ENCODE results near the gene MLNR. TPM values are rescaled to one million over a fixed set of nuclear protein-coding genes. Genes with fewer than 3 reads are reported as not detected.

MLNR gene
- total and polyA plus RNA-seq, 9 of the 15 experiments (the other 6 are each of a cell fraction or from before 2014, with no cell fraction given), result not detected

GRCh38 chr13:49265822-49266221 is 45.7 kb downstream of the MLNR start:
- DNase-seq (ENCODE audit: extremely low read depth in 1 of 4, low spot score in 3 of 4) (no peak), ATAC-seq (no peak), FAIRE-seq (no peak)
- Histone ChIP-seq H3K27ac (ENCODE audit: extremely low read depth, low read depth, low read length) (no peak overlapping the region), H3K36me3 (ENCODE audit: control insufficient read depth, insufficient read depth, low read length) (peaks cover 1% of the 10 kb centered on the region; the same call in 2 of the 3 replicates), H3K27me3 (ENCODE audit: control insufficient read depth in 2 of 2, insufficient read depth in 2 of 2, low read length in 2 of 2) (no peaks in the 10 kb centered on the region), H2AFZ (ENCODE audit: low read depth, low read length) (no peak overlapping the region), H3K9ac (ENCODE audit: insufficient read depth in 1 of 2, low read depth in 2 of 2, low read length in 2 of 2) (no peak overlapping the region), H3K4me1 (replicated peaks in 1 of 2; ENCODE audit: control insufficient read depth in 2 of 2, insufficient read depth in 2 of 2, low read length in 2 of 2) (no peaks in the 10 kb centered on the region), H3K9me3 (replicated peaks; ENCODE audit: control insufficient read depth, insufficient read depth, low read depth, low read length) (no peaks in the 10 kb centered on the region), H3K4me3 (no peak overlapping the region), H3K9me1 (ENCODE audit: control insufficient read depth, insufficient read depth, low read length) (no peaks in the 10 kb centered on the region), H3K4me2 (ENCODE audit: insufficient read depth, low read length) (no peak overlapping the region), H4K20me1 (replicated peaks; ENCODE audit: control insufficient read depth, insufficient read depth, low read length) (no peaks in the 10 kb centered on the region), H3K79me2 (ENCODE audit: control insufficient read depth, insufficient read depth, low read length) (no peaks in the 10 kb centered on the region)
- intact Hi-C loops (cut with micrococcal nuclease), result no loop called here
- in situ Hi-C loops (cut with MboI), result no loop called here
- POLR2A ChIA-PET, result interaction anchor here (0.7 to 0.9 kb wide), 2 partner anchors 18 to 300 kb away, joined by 3 to 4 read pairs; partner anchors contain the start of gene CDADC1
- WGBS (ENCODE audit: insufficient coverage, low coverage, missing lambda C conversion rate), result 64% methylated on average over 2 of the region's 2 CpGs
- BruUV-seq (replicated peaks), result no TSS peak
- CTCF ChIA-PET (ENCODE audit: low intra/inter-chr PET ratio), result no interaction called here
- TF ChIP-seq HDAC6 (IDR thresholded peaks at IDR 0.05; ENCODE audit: low read depth, low read length) (no peak), HBP1 (CRISPR knock-in tag; IDR thresholded peaks at IDR 0.05) (no peak), HSF4 (CRISPR knock-in tag; IDR thresholded peaks at IDR 0.05; ENCODE audit: borderline replicate concordance) (no peak), ZNF830 (CRISPR knock-in tag; IDR thresholded peaks at IDR 0.05) (no peak), ID3 (CRISPR knock-in tag; IDR thresholded peaks at IDR 0.05) (no peak), ID3 (tag; IDR thresholded peaks at IDR 0.05) (no peak), FOXM1 (IDR thresholded peaks at IDR 0.05; ENCODE audit: low read depth) (no peak), FOXM1 (CRISPR knock-in tag; IDR thresholded peaks at IDR 0.05; ENCODE audit: low read depth) (no peak), NR3C1 (CRISPR knock-in tag; IDR thresholded peaks at IDR 0.05) (no peak), KLF6 (CRISPR knock-in tag; IDR thresholded peaks at IDR 0.05; ENCODE audit: borderline replicate concordance) (no peak), CHD4 (IDR thresholded peaks at IDR 0.05; ENCODE audit: insufficient read depth, insufficient replicate concordance, low read depth, low read length, poor library complexity, severe bottlenecking) (no peak)
- TF ChIP-seq, protein P1, sequence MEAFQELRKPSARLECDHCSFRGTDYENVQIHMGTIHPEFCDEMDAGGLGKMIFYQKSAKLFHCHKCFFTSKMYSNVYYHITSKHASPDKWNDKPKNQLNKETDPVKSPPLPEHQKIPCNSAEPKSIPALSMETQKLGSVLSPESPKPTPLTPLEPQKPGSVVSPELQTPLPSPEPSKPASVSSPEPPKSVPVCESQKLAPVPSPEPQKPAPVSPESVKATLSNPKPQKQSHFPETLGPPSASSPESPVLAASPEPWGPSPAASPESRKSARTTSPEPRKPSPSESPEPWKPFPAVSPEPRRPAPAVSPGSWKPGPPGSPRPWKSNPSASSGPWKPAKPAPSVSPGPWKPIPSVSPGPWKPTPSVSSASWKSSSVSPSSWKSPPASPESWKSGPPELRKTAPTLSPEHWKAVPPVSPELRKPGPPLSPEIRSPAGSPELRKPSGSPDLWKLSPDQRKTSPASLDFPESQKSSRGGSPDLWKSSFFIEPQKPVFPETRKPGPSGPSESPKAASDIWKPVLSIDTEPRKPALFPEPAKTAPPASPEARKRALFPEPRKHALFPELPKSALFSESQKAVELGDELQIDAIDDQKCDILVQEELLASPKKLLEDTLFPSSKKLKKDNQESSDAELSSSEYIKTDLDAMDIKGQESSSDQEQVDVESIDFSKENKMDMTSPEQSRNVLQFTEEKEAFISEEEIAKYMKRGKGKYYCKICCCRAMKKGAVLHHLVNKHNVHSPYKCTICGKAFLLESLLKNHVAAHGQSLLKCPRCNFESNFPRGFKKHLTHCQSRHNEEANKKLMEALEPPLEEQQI (IDR thresholded peaks at IDR 0.05), result no peak
- TF ChIP-seq, protein P2, sequence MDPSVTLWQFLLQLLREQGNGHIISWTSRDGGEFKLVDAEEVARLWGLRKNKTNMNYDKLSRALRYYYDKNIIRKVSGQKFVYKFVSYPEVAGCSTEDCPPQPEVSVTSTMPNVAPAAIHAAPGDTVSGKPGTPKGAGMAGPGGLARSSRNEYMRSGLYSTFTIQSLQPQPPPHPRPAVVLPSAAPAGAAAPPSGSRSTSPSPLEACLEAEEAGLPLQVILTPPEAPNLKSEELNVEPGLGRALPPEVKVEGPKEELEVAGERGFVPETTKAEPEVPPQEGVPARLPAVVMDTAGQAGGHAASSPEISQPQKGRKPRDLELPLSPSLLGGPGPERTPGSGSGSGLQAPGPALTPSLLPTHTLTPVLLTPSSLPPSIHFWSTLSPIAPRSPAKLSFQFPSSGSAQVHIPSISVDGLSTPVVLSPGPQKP (CRISPR knock-in tag; IDR thresholded peaks at IDR 0.05), result no peak
- TF ChIP-seq, protein P3, sequence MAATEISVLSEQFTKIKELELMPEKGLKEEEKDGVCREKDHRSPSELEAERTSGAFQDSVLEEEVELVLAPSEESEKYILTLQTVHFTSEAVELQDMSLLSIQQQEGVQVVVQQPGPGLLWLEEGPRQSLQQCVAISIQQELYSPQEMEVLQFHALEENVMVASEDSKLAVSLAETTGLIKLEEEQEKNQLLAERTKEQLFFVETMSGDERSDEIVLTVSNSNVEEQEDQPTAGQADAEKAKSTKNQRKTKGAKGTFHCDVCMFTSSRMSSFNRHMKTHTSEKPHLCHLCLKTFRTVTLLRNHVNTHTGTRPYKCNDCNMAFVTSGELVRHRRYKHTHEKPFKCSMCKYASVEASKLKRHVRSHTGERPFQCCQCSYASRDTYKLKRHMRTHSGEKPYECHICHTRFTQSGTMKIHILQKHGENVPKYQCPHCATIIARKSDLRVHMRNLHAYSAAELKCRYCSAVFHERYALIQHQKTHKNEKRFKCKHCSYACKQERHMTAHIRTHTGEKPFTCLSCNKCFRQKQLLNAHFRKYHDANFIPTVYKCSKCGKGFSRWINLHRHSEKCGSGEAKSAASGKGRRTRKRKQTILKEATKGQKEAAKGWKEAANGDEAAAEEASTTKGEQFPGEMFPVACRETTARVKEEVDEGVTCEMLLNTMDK (IDR thresholded peaks at IDR 0.05; ENCODE audit: borderline replicate concordance, insufficient read depth, low read depth, low read length, poor library complexity, severe bottlenecking), result no peak
